Keratinocyte (primary cell): ENCODE results near the gene DGKA. TPM values are rescaled to one million over a fixed set of nuclear protein-coding genes. Genes with fewer than 3 reads are reported as not detected.

Source experiments
- DNase-seq: peaks from one replicate; pipeline ENCODE4 v3.0.0-alpha.2; 2011; ENCODE audit warnings: low read depth, missing footprints, low spot score
- FAIRE-seq: peaks from 2 replicates; lab custom pipeline; 2011; peaks lifted over from hg19 to GRCh38; lab: Jason Lieb, UNC
- H2AFZ ChIP-seq: 2 replicates; pipeline ENCODE4 v1.6.0; 2012; ENCODE audit warnings: low read length, control low read depth, inconsistent platforms; ENCODE audit not compliant: control insufficient read depth
- H3K27ac ChIP-seq: 2 replicates; pipeline ENCODE4 v1.5.1; 2011; ENCODE audit warnings: low read length; ENCODE audit not compliant: control insufficient read depth, insufficient read depth
- H3K27me3 ChIP-seq: 3 replicates; pipeline ENCODE4 v1.6.0; 2011; ENCODE audit warnings: low read length; ENCODE audit not compliant: control insufficient read depth, insufficient read depth; ENCODE audit errors: extremely low read depth
- H3K36me3 ChIP-seq, 2 experiments: 2 replicates in 1 of 2; 3 replicates in 1 of 2; pipeline ENCODE4 v1.5.1; 2011; ENCODE audit warnings: low read length in 2 of 2, mild to moderate bottlenecking in 1 of 2; ENCODE audit not compliant: control insufficient read depth in 2 of 2, insufficient read depth in 2 of 2; ENCODE audit errors: extremely low read depth in 1 of 2
- H3K4me1 ChIP-seq: 3 replicates; pipeline ENCODE4 v1.5.1; 2011; ENCODE audit warnings: low read length; ENCODE audit not compliant: control insufficient read depth, insufficient read depth; ENCODE audit errors: extremely low read depth
- H3K4me2 ChIP-seq: 3 replicates; pipeline ENCODE4 v1.6.0; 2011; ENCODE audit warnings: low read depth, low read length; ENCODE audit not compliant: control insufficient read depth, insufficient read depth; ENCODE audit errors: extremely low read depth
- H3K4me3 ChIP-seq, 3 experiments: fragments of 200-600 bp in 1 of 3; sonication (generic) in 1 of 3; 2 replicates in 2 of 3; 3 replicates in 1 of 3; pipeline ENCODE4 v1.5.1; 2011 to 2016; ENCODE audit warnings: low read length in 3 of 3, mild to moderate bottlenecking in 3 of 3, control low read depth in 2 of 3, inconsistent platforms in 1 of 3, low read depth in 1 of 3, mixed read lengths in 1 of 3, mixed run types in 1 of 3, moderate library complexity in 1 of 3; ENCODE audit not compliant: control insufficient read depth in 2 of 3, insufficient read depth in 2 of 3; ENCODE audit errors: extremely low read depth in 1 of 3
- H3K79me2 ChIP-seq: 2 replicates; pipeline ENCODE4 v1.6.0; 2012; ENCODE audit warnings: low read length; ENCODE audit not compliant: control insufficient read depth, insufficient read depth
- H3K9ac ChIP-seq: 3 replicates; pipeline ENCODE4 v1.6.0; 2011; ENCODE audit warnings: low read length; ENCODE audit not compliant: control insufficient read depth, insufficient read depth; ENCODE audit errors: extremely low read depth
- H3K9me1 ChIP-seq: 3 replicates; pipeline ENCODE4 v1.6.0; 2011; ENCODE audit warnings: low read length; ENCODE audit not compliant: control insufficient read depth, insufficient read depth; ENCODE audit errors: extremely low read depth
- H3K9me3 ChIP-seq: 2 replicates; pipeline ENCODE4 v1.5.1; 2012; ENCODE audit warnings: low read depth, low read length; ENCODE audit not compliant: control insufficient read depth
- H4K20me1 ChIP-seq: 3 replicates; pipeline ENCODE4 v1.6.0; 2011; ENCODE audit warnings: low read length; ENCODE audit not compliant: control insufficient read depth, insufficient read depth; ENCODE audit errors: extremely low read depth
- CTCF ChIP-seq, 3 experiments: IDR thresholded peaks in 1 of 3; conservative IDR thresholded peaks in 1 of 3; optimal IDR thresholded peaks in 1 of 3; 2 replicates in 2 of 3; 3 replicates in 1 of 3; pipeline versions ENCODE3 to v1.5.1; 2011; ENCODE audit warnings: low read length in 3 of 3, mild to moderate bottlenecking in 3 of 3, moderate library complexity in 2 of 3, control low read depth in 1 of 3, inconsistent platforms in 1 of 3; ENCODE audit not compliant: insufficient read depth in 2 of 3; ENCODE audit errors: extremely low read depth in 1 of 3
- EZH2 ChIP-seq: IDR thresholded peaks from one replicate; pipeline ENCODE4 v1.6.1; 2012; ENCODE audit warnings: inconsistent platforms, mild to moderate bottlenecking, low read length, moderate library complexity
- dilution Hi-C: fragments of 300-500 bp; cut with MboI; formaldehyde crosslinking; loops from one replicate; pipeline ENCODE4 v1.7.0; 2020; ENCODE audit warnings: low sequenced_read_pairs; ENCODE audit not compliant: extremely low pct_ligation_motif_present
- polyA plus RNA-seq, 5 experiments: library from polyadenylated mRNA; depleted of rRNA in 3 of 5; stranded (reverse) in 3 of 5; stranded (forward) in 1 of 5; unstranded in 1 of 5; fragments of >200 nt; gene quantifications; 1 replicate in 1 of 5; 2 replicates in 3 of 5; 3 replicates in 1 of 5; pipeline versions ENCODE4 v1.2.1 to v1.2.3, GENCODE V29; 2011 to 2012; ENCODE audit warnings: missing spikeins in 2 of 5, low read depth in 1 of 5, low replicate concordance in 1 of 5

The DGKA gene
- polyA plus RNA-seq, 1 donor (not counting 4 experiments of a cell fraction or from before 2014, with no cell fraction given) = 174 TPM

GRCh38 chr12:55965240-55965639 lies 34.3 kb downstream of the DGKA start:
- no peaks in the 10 kb centered on the region for H3K27me3 ChIP-seq
- DNase-seq = no peak
- H2AFZ ChIP-seq = no peak overlapping the region
- H3K9me1 ChIP-seq = no peaks in the 10 kb centered on the region
- no peak overlapping the region for H3K4me3 ChIP-seq
- no peak for TF ChIP-seq EZH2
- TF ChIP-seq CTCF (optimal IDR thresholded peaks at IDR 0.05 in 1 of 3, IDR thresholded peaks at IDR 0.05 in 1 of 3, conservative IDR thresholded peaks at IDR 0.05 in 1 of 3; ENCODE audit: extremely low read depth in 1 of 3, insufficient read depth in 2 of 3, low read length in 3 of 3) = no peak
- no peaks in the 10 kb centered on the region for H4K20me1 ChIP-seq
- peaks cover 12% of the 10 kb centered on the region for H3K4me1 ChIP-seq
- no peak overlapping the region for H3K27ac ChIP-seq
- H3K79me2 ChIP-seq = peaks cover 12% of the 10 kb centered on the region
- dilution Hi-C loops = no loop called here
- H3K9ac ChIP-seq = no peak overlapping the region
- no peak overlapping the region for H3K4me2 ChIP-seq
- no peaks in the 10 kb centered on the region for H3K9me3 ChIP-seq
- FAIRE-seq = no peak
- peaks cover 0 to 16% of the 10 kb centered on the region in 2 experiments for H3K36me3 ChIP-seq

DNA sequence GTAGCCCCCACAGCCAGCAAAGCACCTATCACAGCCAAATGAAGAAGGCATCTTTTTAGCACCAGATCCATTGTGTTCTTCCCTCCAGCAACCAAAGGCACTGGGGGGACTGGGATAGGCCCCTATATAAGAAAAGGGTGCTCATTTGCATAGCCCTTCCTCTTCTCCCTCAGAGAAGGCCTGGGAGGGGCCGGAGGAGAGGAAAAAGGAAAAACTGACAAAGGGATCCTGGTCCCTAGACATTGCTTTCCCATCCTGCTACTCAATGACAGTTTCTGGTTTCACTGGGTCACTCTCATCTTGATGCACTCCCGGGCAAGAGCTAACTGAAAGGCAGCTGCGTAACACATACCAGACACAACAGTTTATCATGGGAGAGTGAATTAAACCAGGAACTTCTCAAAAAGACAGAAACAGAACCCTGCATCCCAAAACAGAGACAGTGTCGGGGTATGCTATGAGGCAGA lies 35.0 kb downstream of the DGKA start, which contains the start of gene PMEL:
PMEL (minus strand) TSS at position 102 of the 467 bp plus-strand sequence; CDS start at position 71, 31 bp downstream.
- TF ChIP-seq CTCF (optimal IDR thresholded peaks at IDR 0.05 in 1 of 3, IDR thresholded peaks at IDR 0.05 in 1 of 3, conservative IDR thresholded peaks at IDR 0.05 in 1 of 3; ENCODE audit: extremely low read depth in 1 of 3, insufficient read depth in 2 of 3, low read length in 3 of 3) (no peak), EZH2 (no peak)
- DNase-seq (no peak), FAIRE-seq (no peak)
- no peaks in the 10 kb centered on the region for H3K9me1 ChIP-seq
- H3K27ac ChIP-seq = peak within 1 kb of the TSS; percentile 78
- no peaks in the 10 kb centered on the region for H3K9me3 ChIP-seq
- peak within 1 kb of the TSS; percentile 86 for H2AFZ ChIP-seq
- H3K9ac ChIP-seq = peak within 1 kb of the TSS; percentile 81
- H3K36me3 ChIP-seq = peaks cover 0 to 16% of the 10 kb centered on the region in 2 experiments
- peak within 1 kb of the TSS; percentile 77 to 90 (median 81) for H3K4me3 ChIP-seq
- H3K4me2 ChIP-seq = peak within 1 kb of the TSS; percentile 96
- H3K27me3 ChIP-seq = no peaks in the 10 kb centered on the region
- H3K79me2 ChIP-seq = peaks cover 12% of the 10 kb centered on the region
- H3K4me1 ChIP-seq = peaks cover 12% of the 10 kb centered on the region
- dilution Hi-C loops = no loop called here
- H4K20me1 ChIP-seq = no peaks in the 10 kb centered on the region
